NT2/D1 (cell line): ENCODE measurements around the gene ZNF804B.

Experiments
- SUZ12 ChIP-seq: IDR thresholded peaks from 2 replicates; pipeline ENCODE4 v1.6.1; 2011; ENCODE audit not compliant: insufficient read length, insufficient read depth; ENCODE audit errors: extremely low read depth
- YY1 ChIP-seq: IDR thresholded peaks from 2 replicates; pipeline ENCODE4 v1.6.1; 2011; ENCODE audit not compliant: insufficient read length, insufficient read depth
- ZNF274 ChIP-seq: IDR thresholded peaks from 2 replicates; pipeline ENCODE4 v1.6.1; 2011; ENCODE audit warnings: mild to moderate bottlenecking, low read depth, low read length

GRCh38 chr7:89357121-89357520 is 597.6 kb downstream of the ZNF804B start:
- no peak for TF ChIP-seq SUZ12
- no peak for TF ChIP-seq YY1
- no peak for TF ChIP-seq ZNF274
